ENCODE measurements around the gene OR51T1.

OR51T1 gene

GRCh38 chr11:4887591-4887990 lies 5.9 kb downstream of the OR51T1 start:
- no peak overlapping the region for H3K9ac ChIP-seq (ENCODE audit: low read length)
- no peaks in the 10 kb centered on the region for H3K27me3 ChIP-seq (ENCODE audit: control insufficient read depth, insufficient read depth, low read length)
- H3K36me3 ChIP-seq (ENCODE audit: control insufficient read depth, insufficient read depth, low read length): no peaks in the 10 kb centered on the region
- H3K4me3 ChIP-seq (ENCODE audit: low read length): no peak overlapping the region
- H3K4me1 ChIP-seq (ENCODE audit: control insufficient read depth, insufficient read depth, low read length): no peaks in the 10 kb centered on the region
- H3K27ac ChIP-seq (ENCODE audit: low read depth, low read length): no peak overlapping the region

- Histone ChIP-seq H3K36me3 (ENCODE audit: control insufficient read depth, insufficient read depth, low read length) (no peaks in the 10 kb centered on the region), H3K9ac (ENCODE audit: low read length) (no peak overlapping the region), H3K27me3 (ENCODE audit: control insufficient read depth, insufficient read depth, low read length) (no peaks in the 10 kb centered on the region)
Measured at GRCh38 chr11:4890279-4890678, 8.6 kb downstream of the OR51T1 start.

GRCh38 chr11:4891996-4892640 lies 10.4 kb downstream of the OR51T1 start:
- Histone ChIP-seq H3K9ac (ENCODE audit: low read length) (no peak overlapping the region), H3K27me3 (ENCODE audit: control insufficient read depth, insufficient read depth, low read length) (no peaks in the 10 kb centered on the region), H3K4me1 (ENCODE audit: control insufficient read depth, insufficient read depth, low read length) (no peaks in the 10 kb centered on the region), H3K27ac (ENCODE audit: low read depth, low read length) (no peak overlapping the region), H3K36me3 (ENCODE audit: control insufficient read depth, insufficient read depth, low read length) (no peaks in the 10 kb centered on the region), H3K4me3 (ENCODE audit: low read length) (no peak overlapping the region)

More at GRCh38 chr11:4890279-4890678, 8.6 kb downstream of the OR51T1 start:
- no peak overlapping the region for H3K27ac ChIP-seq (ENCODE audit: low read depth, low read length)
- no peak overlapping the region for H3K4me3 ChIP-seq (ENCODE audit: low read length)
- H3K4me1 ChIP-seq (ENCODE audit: control insufficient read depth, insufficient read depth, low read length): no peaks in the 10 kb centered on the region

GRCh38 chr11:4903484-4903883 lies 21.8 kb downstream of the OR51T1 start, which contains the start of gene OR51A7:
TSS of gene OR51A7 (plus strand) at chr11:4903783. CDS start at chr11:4907370, 3,587 bp downstream.
- Histone ChIP-seq H3K27me3 (ENCODE audit: control insufficient read depth, insufficient read depth, low read length) (no peaks in the 10 kb centered on the region), H3K4me3 (ENCODE audit: low read length) (no peak within 1 kb of the TSS), H3K9ac (ENCODE audit: low read length) (no peak within 1 kb of the TSS), H3K27ac (ENCODE audit: low read depth, low read length) (no peak within 1 kb of the TSS), H3K36me3 (ENCODE audit: control insufficient read depth, insufficient read depth, low read length) (no peaks in the 10 kb centered on the region), H3K4me1 (ENCODE audit: control insufficient read depth, insufficient read depth, low read length) (no peaks in the 10 kb centered on the region)

GRCh38 chr11:4916581-4916980 lies 34.9 kb downstream of the OR51T1 start:
- Histone ChIP-seq H3K27ac (ENCODE audit: low read depth, low read length) (no peak overlapping the region), H3K27me3 (ENCODE audit: control insufficient read depth, insufficient read depth, low read length) (no peaks in the 10 kb centered on the region), H3K9ac (ENCODE audit: low read length) (no peak overlapping the region), H3K4me1 (ENCODE audit: control insufficient read depth, insufficient read depth, low read length) (no peaks in the 10 kb centered on the region), H3K36me3 (ENCODE audit: control insufficient read depth, insufficient read depth, low read length) (no peaks in the 10 kb centered on the region), H3K4me3 (ENCODE audit: low read length) (no peak overlapping the region)

- no peaks in the 10 kb centered on the region for H3K27me3 ChIP-seq (ENCODE audit: control insufficient read depth, insufficient read depth, low read length)
- H3K4me3 ChIP-seq (ENCODE audit: low read length): no peak within 1 kb of the TSS
- H3K4me1 ChIP-seq (ENCODE audit: control insufficient read depth, insufficient read depth, low read length): no peaks in the 10 kb centered on the region
- H3K27ac ChIP-seq (ENCODE audit: low read depth, low read length): no peak within 1 kb of the TSS
- H3K9ac ChIP-seq (ENCODE audit: low read length): no peak within 1 kb of the TSS
- no peaks in the 10 kb centered on the region for H3K36me3 ChIP-seq (ENCODE audit: control insufficient read depth, insufficient read depth, low read length)
Measured at GRCh38 chr11:4919250-4919649, 37.5 kb downstream of the OR51T1 start, which contains the start of gene OR51G2. TSS of gene OR51G2 (minus strand) at chr11:4919350. CDS start at chr11:4915663, 3,687 bp downstream.

GRCh38 chr11:4921796-4922195 lies 40.1 kb downstream of the OR51T1 start:
- Histone ChIP-seq H3K4me1 (ENCODE audit: control insufficient read depth, insufficient read depth, low read length) (no peaks in the 10 kb centered on the region), H3K9ac (ENCODE audit: low read length) (no peak overlapping the region), H3K4me3 (ENCODE audit: low read length) (no peak overlapping the region), H3K27me3 (ENCODE audit: control insufficient read depth, insufficient read depth, low read length) (no peaks in the 10 kb centered on the region), H3K27ac (ENCODE audit: low read depth, low read length) (no peak overlapping the region), H3K36me3 (ENCODE audit: control insufficient read depth, insufficient read depth, low read length) (no peaks in the 10 kb centered on the region)

- Histone ChIP-seq H3K4me3 (ENCODE audit: low read length) (no peak overlapping the region), H3K27me3 (ENCODE audit: control insufficient read depth, insufficient read depth, low read length) (no peaks in the 10 kb centered on the region), H3K4me1 (ENCODE audit: control insufficient read depth, insufficient read depth, low read length) (no peaks in the 10 kb centered on the region), H3K27ac (ENCODE audit: low read depth, low read length) (no peak overlapping the region), H3K36me3 (ENCODE audit: control insufficient read depth, insufficient read depth, low read length) (no peaks in the 10 kb centered on the region), H3K9ac (ENCODE audit: low read length) (no peak overlapping the region)
Measured at GRCh38 chr11:4922304-4922703, 40.6 kb downstream of the OR51T1 start.

- Histone ChIP-seq H3K4me1 (ENCODE audit: control insufficient read depth, insufficient read depth, low read length) (no peaks in the 10 kb centered on the region), H3K4me3 (ENCODE audit: low read length) (no peak within 1 kb of the TSS), H3K27me3 (ENCODE audit: control insufficient read depth, insufficient read depth, low read length) (no peaks in the 10 kb centered on the region), H3K27ac (ENCODE audit: low read depth, low read length) (no peak within 1 kb of the TSS), H3K36me3 (ENCODE audit: control insufficient read depth, insufficient read depth, low read length) (no peaks in the 10 kb centered on the region), H3K9ac (ENCODE audit: low read length) (no peak within 1 kb of the TSS)
Measured at GRCh38 chr11:4924239-4924638, 42.5 kb downstream of the OR51T1 start, which contains the start of gene OR51G1. TSS of gene OR51G1 (minus strand) at chr11:4924339. CDS start at chr11:4924339, 0 bp downstream.

- Histone ChIP-seq H3K4me1 (ENCODE audit: control insufficient read depth, insufficient read depth, low read length) (no peaks in the 10 kb centered on the region), H3K27me3 (ENCODE audit: control insufficient read depth, insufficient read depth, low read length) (no peaks in the 10 kb centered on the region), H3K27ac (ENCODE audit: low read depth, low read length) (no peak overlapping the region), H3K9ac (ENCODE audit: low read length) (no peak overlapping the region), H3K36me3 (ENCODE audit: control insufficient read depth, insufficient read depth, low read length) (no peaks in the 10 kb centered on the region), H3K4me3 (ENCODE audit: low read length) (no peak overlapping the region)
Measured at GRCh38 chr11:4926608-4927007, 44.9 kb downstream of the OR51T1 start.
